NK-92 (cell line): ENCODE results near the gene HMGCS1.
"Not testable (repeated sequence)": the region's sequence is repeated elsewhere in the genome, so short reads cannot be mapped to it uniquely, and the experiment has no call there.

ENCODE experiments used
- DNase-seq: peaks from one replicate; lab custom pipeline; 2025; ENCODE audit not compliant: unreplicated experiment; lab: John Stamatoyannopoulos, UW

The HMGCS1 gene

GRCh38 chr5:43313035-43313853, at the start of gene HMGCS1:
HMGCS1 (minus strand) TSS chr5:43313412; CDS start chr5:43298965, 14,447 bp downstream.
- peak; percentile 92 for DNase-seq

DNA sequence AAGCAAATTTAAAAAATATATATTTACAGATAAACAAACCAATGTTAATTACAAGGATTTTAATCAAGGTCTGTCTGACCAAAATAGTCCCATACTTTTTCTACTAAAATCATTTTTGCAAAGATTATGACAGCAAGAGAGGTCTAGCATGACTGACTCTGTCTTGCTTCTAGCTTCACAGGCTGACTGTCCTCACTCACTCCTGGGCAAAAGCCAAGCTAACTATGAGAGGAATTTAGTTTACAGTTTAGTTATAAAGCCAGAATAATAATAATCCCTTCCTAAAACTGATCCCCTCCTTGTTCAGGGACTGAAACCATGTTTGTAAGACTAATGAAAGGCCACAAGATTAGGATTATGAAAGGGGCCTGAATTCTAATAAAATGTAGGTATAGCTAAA, 45.5 kb upstream of the HMGCS1 start:
- DNase-seq: no peak

- no peak for DNase-seq
These were observed 45.1 kb upstream of the HMGCS1 start for GRCh38 chr5:43358301-43358700.

- no peak for DNase-seq
These were observed 44.7 kb upstream of the HMGCS1 start for GRCh38 chr5:43357878-43358281.

DNA sequence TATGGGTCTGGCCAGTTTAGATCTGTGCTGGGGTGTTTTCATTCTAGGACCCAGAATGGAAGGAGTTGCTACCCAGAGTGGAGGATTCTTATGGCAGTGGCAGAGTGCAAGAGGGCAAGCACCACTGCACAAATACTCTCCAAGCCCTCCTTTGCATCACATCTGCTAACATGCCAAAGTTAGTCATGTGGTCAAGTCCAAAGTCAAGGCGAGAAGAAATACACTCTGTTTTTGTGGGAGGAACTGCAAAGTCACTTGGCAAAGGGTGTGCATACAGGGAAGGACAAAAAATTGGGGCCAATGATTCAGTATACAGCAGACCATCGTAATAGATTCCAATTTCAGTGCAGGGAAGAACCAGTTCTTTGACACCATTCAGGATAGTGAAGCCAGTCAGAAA, 43.9 kb upstream of the HMGCS1 start:
- no peak for DNase-seq

DNA sequence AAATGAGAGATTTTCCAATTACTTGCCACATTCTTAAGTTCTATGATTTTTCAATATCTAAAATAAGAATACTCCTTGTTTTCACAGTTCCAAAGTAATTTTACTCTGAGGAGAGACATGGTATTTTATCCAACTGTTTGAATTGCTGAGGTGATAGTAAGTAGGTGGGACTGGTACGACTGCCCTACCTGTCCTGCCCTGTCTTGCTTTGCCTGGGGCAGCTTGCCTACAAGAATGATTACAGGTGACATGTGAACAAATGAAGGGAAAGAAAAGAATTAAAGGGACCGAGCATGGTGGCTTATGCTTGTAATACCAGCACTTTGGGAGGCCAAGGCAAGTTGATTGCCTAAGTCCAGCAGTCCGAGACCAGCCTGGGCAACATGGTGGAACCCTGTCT, 41.6 kb upstream of the HMGCS1 start:
- DNase-seq: no peak

DNA sequence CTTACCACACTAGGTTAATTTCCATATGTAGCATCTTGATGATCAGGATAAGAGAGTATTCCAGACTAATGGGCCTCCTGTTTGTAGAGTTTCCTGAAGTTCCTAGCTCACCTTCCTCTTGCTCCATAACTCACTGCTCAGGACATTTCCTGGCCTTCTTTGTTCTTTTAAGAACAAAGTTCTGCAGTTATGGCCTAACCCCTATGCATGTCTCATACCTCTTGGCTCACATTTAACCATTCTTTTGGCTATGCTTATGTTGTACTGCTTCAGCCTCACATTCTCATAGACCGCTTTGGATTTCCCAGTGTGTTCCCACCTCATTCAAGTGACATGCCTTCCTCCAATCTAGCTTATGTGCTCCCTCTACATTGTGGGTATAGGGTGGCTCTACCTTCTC, 40.5 kb upstream of the HMGCS1 start:
- DNase-seq: no peak

DNA sequence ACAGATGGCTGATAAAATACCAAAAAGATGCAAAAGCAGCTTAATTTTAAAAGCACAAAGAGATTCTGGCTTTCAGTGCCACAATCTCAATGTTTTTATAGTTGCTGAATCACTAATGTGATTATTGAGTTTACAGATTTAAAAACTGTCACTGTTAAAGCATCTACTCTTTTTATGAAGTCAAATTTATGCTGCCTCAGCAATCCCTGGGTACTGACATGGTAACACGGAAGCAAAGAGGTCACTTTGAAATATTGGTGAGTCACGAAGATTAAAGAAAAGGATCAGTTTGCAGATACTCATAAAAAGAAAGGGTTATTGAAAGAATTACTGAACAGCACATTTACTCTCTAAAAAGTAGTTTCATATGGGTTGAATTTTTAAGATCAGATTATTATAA, 39.7 kb upstream of the HMGCS1 start:
- DNase-seq: no peak

GRCh38 chr5:43352131-43352530, 38.9 kb upstream of the HMGCS1 start:
- no peak for DNase-seq

DNA sequence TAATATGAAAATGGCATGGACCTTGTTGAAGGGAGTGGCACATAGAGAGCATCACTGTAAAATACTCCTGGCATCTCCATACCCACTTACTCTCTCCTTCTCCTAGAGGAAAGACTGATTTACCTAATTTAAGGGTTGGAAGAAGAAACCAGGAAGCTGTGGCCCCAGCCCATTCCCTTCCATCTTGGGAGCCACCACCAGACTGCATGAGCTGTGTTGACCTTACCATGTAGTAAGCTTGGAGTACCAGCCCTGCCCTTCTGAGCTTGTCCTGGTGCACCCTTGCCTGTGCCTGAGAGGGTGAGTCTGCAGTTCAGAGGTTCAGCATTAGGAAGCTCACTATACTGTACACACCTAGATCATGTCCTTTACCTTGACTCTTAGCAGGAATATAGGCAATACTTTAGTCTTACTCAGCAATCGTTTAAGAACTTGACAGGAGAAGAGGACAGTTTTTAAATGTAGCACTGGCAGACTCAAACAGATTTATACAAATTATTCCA, 35.7 kb upstream of the HMGCS1 start:
- DNase-seq: no peak

- DNase-seq: no peak
These were observed 35.0 kb upstream of the HMGCS1 start for GRCh38 chr5:43348207-43348606.

- DNase-seq: no peak
These were observed 25.6 kb upstream of the HMGCS1 start for GRCh38 chr5:43338862-43339261.

- no peak for DNase-seq
These were observed 22.9 kb upstream of the HMGCS1 start for GRCh38 chr5:43336159-43336558.

- no peak for DNase-seq
These were observed 22.5 kb upstream of the HMGCS1 start for GRCh38 chr5:43335681-43336080.

GRCh38 chr5:43332401-43332800, 19.2 kb upstream of the HMGCS1 start:
- DNase-seq: no peak

DNA sequence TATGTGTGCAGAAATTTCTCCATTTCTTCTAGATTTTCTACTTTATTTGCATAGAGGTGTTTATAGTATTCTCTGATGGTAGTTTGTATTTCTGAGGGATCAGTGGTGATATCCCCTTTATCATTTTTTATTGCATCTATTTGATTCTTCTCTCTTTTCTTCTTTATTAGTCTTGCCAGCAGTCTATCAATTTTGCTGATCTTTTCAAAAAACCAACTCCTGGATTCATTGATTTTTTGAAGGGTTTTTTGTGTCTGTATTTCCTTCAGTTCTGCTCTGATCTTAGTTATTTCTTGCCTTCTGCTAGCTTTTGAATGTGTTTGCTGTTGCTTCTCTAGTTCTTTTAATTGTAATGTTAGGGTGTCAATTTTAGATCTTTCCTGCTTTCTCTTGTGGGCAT, 12.4 kb upstream of the HMGCS1 start:
- DNase-seq: not testable (repeated sequence)

GRCh38 chr5:43323488-43323887, 10.3 kb upstream of the HMGCS1 start:
- not testable (repeated sequence) for DNase-seq

DNA sequence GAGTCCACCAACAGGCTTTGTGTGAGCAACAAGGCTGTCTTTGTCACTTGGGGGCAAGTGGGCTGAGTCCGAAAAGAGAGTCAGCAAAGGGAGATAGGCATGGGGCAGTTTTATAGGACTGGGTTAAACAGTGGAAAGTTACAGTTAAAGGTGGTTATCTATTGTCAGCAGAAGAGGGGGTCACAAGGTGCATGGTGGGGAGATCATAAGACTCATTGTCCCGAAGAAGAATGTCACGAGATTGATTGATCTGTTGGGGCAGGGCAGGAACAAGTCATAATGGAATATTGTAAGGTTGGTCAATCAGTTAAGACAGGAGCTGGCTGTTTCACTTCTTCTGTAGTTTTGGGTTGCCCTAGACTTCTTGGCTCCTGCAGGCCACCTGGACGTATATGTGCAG, 7.6 kb upstream of the HMGCS1 start:
- DNase-seq: no peak

- no peak for DNase-seq
These were observed 3.2 kb upstream of the HMGCS1 start for GRCh38 chr5:43316421-43316820.

DNA sequence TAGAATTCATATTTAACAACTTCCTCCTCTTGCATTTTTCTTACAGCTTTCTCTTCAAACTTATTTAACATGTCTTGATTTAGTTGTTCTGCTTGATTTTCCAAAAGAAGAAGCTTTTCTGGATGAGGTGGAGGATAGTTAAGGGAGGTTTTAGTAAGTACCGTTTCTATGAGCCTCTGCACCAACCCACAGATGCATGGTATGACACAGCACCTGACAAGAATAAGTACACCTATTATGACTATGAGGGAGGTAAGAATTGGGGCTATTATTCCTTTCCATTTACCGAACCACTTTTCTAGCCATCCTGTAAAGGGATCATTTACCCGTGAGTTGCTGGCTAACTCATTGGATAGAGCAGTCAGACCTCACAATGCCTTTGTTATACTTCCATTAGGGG, 2.5 kb upstream of the HMGCS1 start:
- no peak for DNase-seq

- no peak for DNase-seq
These were observed 2.1 kb upstream of the HMGCS1 start for GRCh38 chr5:43315263-43315662.

- DNase-seq: no peak
These were observed 1.5 kb upstream of the HMGCS1 start for GRCh38 chr5:43314724-43315123.
